ENCODE results near the gene CYP2E1.
A peak's percentile ranks its signal among the peaks of the same experiment; 100 is the strongest.
"Not testable (repeated sequence)": the region's sequence is repeated elsewhere in the genome, so short reads cannot be mapped to it uniquely, and the experiment has no call there.

CYP2E1 gene

GRCh38 chr10:133516057-133516456, 11.1 kb upstream of the CYP2E1 start:
- TF ChIP-seq CTCF (IDR thresholded peaks at IDR 0.05) = no peak

DNA sequence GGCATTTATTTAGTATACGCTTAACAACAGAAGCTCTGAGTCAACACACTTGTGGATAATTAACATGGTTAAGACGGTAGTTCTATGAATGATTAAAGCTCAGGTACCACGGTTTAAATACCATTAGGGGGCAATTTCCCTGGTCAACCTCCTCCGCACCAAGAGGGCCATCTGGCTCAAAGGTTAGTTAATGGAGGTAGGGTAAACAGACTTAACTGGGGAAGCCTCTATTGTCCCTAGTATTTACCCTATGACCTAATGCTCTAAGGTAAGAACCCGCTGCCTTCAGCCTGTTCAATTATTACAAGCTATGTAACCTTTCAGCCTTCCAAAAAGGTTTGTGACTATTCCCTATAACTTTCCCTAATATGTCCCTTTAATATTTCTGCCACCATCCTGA, 8.6 kb upstream of the CYP2E1 start:
- DNase-seq (ENCODE audit: low spot score); H3K4me3 ChIP-seq; H3K27ac ChIP-seq: not testable (repeated sequence)

More at GRCh38 chr10:133516057-133516456, 11.1 kb upstream of the CYP2E1 start:
- Histone ChIP-seq H3K4me3 (no peak overlapping the region), H3K27ac (no peak overlapping the region)
- DNase-seq (ENCODE audit: low spot score) = no peak

- peak overlapping the region; percentile 66 for H3K4me3 ChIP-seq
- TF ChIP-seq CTCF (IDR thresholded peaks at IDR 0.05) = peak; percentile 56
- no peak for DNase-seq (ENCODE audit: low spot score)
- H3K27ac ChIP-seq = no peak overlapping the region
Measured at GRCh38 chr10:133520193-133520738, 6.9 kb upstream of the CYP2E1 start.

GRCh38 chr10:133523631-133524203, 3.4 kb upstream of the CYP2E1 start:
- no peak for DNase-seq (ENCODE audit: low spot score)
- H3K27ac ChIP-seq = no peak overlapping the region
- no peak for TF ChIP-seq CTCF (IDR thresholded peaks at IDR 0.05)
- no peak overlapping the region for H3K4me3 ChIP-seq

DNA sequence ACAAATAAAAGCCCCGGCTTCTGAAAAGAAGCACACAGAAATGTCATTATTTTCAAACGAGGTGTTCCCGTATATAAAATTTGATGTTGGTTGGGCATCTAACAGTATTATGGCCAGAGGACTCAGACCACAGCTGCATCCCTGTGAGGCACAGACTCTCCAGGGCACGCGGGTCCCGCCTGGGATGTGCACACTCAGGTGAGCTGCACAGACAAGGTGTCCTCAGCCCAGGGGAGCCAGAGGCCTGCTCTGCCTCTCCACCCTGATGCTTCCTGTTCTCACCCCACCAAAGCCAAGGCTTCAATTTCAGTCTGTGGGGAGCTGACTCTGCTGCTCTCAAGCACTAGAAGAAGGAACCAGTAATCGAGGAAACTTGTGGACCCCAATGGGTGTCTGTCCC, 1.7 kb upstream of the CYP2E1 start:
- DNase-seq (ENCODE audit: low spot score) = no peak
- no peak overlapping the region for H3K27ac ChIP-seq
- no peak overlapping the region for H3K4me3 ChIP-seq
- TF ChIP-seq CTCF (IDR thresholded peaks at IDR 0.05) = no peak

GRCh38 chr10:133527771-133528271, 658 bp downstream of the CYP2E1 start:
- DNase-seq (ENCODE audit: low spot score) = no peak
- Histone ChIP-seq H3K27ac (no peak overlapping the region), H3K4me3 (peak overlapping the region; percentile 52)
- no peak for TF ChIP-seq CTCF (IDR thresholded peaks at IDR 0.05)

DNA sequence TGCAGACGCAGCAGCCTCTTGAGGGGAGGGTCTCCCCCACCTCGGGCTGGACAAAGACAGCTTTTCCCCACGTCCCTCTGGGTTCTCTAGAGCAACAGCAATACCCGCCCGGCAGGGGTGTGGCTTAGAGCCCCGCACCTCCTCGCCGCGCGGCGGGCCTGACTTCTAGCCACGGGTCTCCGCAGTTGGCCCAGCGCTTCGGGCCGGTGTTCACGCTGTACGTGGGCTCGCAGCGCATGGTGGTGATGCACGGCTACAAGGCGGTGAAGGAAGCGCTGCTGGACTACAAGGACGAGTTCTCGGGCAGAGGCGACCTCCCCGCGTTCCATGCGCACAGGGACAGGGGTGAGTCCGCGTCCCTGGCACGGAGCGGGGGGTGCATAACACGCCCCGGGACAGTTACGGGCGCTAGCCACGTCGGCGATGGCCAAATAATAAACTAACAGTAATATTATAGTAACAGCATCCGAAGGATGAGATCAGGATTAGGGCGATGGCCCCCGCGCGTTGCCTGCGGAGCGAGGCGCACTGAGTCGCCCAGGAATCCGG, 1.2 kb downstream of the CYP2E1 start:
- peak overlapping the region; percentile 52 for H3K4me3 ChIP-seq
- no peak overlapping the region for H3K27ac ChIP-seq
- no peak for DNase-seq (ENCODE audit: low spot score)

More for the DNA sequence above, 1.2 kb downstream of the CYP2E1 start:
- TF ChIP-seq CTCF (IDR thresholded peaks at IDR 0.05) = no peak

All from coronary artery (tissue), 2 donors.